Endothelial cell (in vitro differentiated cells): Measurements from ENCODE around the gene BCAT1. TPM values are rescaled to one million over a fixed set of nuclear protein-coding genes. Genes with fewer than 3 reads are reported as not detected.

Experiments
- DNase-seq: peaks from one replicate; pipeline ENCODE4 v3.0.0; 2021; ENCODE audit warnings: low spot score
- H3K27ac Mint-ChIP-seq: one replicate; pipeline ENCODE4 v1.8.0; 2021; ENCODE audit warnings: mixed read lengths, inconsistent platforms; ENCODE audit not compliant: unreplicated experiment
- H3K27me3 Mint-ChIP-seq: one replicate; pipeline ENCODE4 v1.8.0; 2021; ENCODE audit warnings: mild to moderate bottlenecking, moderate library complexity, mixed read lengths, inconsistent platforms; ENCODE audit not compliant: unreplicated experiment
- H3K36me3 Mint-ChIP-seq: one replicate; pipeline ENCODE4 v1.8.0; 2021; ENCODE audit warnings: mild to moderate bottlenecking, low read depth, mixed read lengths, inconsistent platforms; ENCODE audit not compliant: unreplicated experiment
- H3K4me1 Mint-ChIP-seq: one replicate; pipeline ENCODE4 v1.8.0; 2021; ENCODE audit warnings: mild to moderate bottlenecking, mixed read lengths, inconsistent platforms; ENCODE audit not compliant: unreplicated experiment
- H3K4me3 Mint-ChIP-seq: one replicate; pipeline ENCODE4 v1.8.0; 2021; ENCODE audit warnings: mild to moderate bottlenecking, mixed read lengths, inconsistent platforms; ENCODE audit not compliant: unreplicated experiment
- H3K9me3 Mint-ChIP-seq: one replicate; pipeline ENCODE4 v1.8.0; 2021; ENCODE audit warnings: mixed read lengths, inconsistent platforms; ENCODE audit not compliant: unreplicated experiment
- CTCF ChIP-seq: fragments of 200-600 bp; sonication (generic); IDR thresholded peaks from one replicate; pipeline ENCODE4 v1.5.0; 2021; ENCODE audit warnings: antibody characterized with exemption; ENCODE audit not compliant: unreplicated experiment
- total RNA-seq: library from RNA; stranded (reverse); fragmentation: NEBNext Ultra II Directional; extraction: Animal tissue kit (Norgen Biotek cat#: 25700); gene quantifications from one replicate; pipeline ENCODE4 v1.2.1, GENCODE V29; 2021; ENCODE audit not compliant: unreplicated experiment

BCAT1 gene
- total RNA-seq, 1 donor from 2014 or later, result 110 TPM

GRCh38 chr12:24760162-24760561, 188.7 kb downstream of the BCAT1 start:
- DNase-seq, result no peak
- Mint-ChIP-seq H3K36me3 (no peaks in the 10 kb centered on the region), H3K4me1 (peaks cover 4% of the 10 kb centered on the region), H3K27ac (peak overlapping the region; percentile 83), H3K9me3 (no peaks in the 10 kb centered on the region), H3K4me3 (no peak overlapping the region), H3K27me3 (no peaks in the 10 kb centered on the region)
- TF ChIP-seq CTCF, result no peak

Other genes starting within 250 kb of the BCAT1 start
- 0.33 TPM for gene DNAI7, start 246.1 kb upstream of the BCAT1 start, total RNA-seq
- gene ETFRF1, start 246.1 kb upstream of the BCAT1 start, total RNA-seq, result 10.1 TPM